ENCODE data around the gene TMEM255A.

TMEM255A gene

GRCh38 chrX:120309873-120310705, 1.2 kb downstream of the TMEM255A start:
- no peak for TF ChIP-seq TOX (CRISPR knock-in tag; IDR thresholded peaks at IDR 0.05; ENCODE audit: borderline replicate concordance)
- TF ChIP-seq GLIS3 (CRISPR knock-in tag; IDR thresholded peaks at IDR 0.05), result no peak
- TF ChIP-seq ZNF565 (CRISPR knock-in tag; conservative IDR thresholded peaks at IDR 0.05; ENCODE audit: low read depth), result no peak
- TF ChIP-seq ESRRG (CRISPR knock-in tag; IDR thresholded peaks at IDR 0.05), result no peak
- ATAC-seq, result peak; percentile 21; the same call in 1 of the 3 replicates

- peak; percentile 73 for ATAC-seq
- TF ChIP-seq PATZ1 (CRISPR knock-in tag; IDR thresholded peaks at IDR 0.05; ENCODE audit: borderline replicate concordance), result no peak
- no peak for TF ChIP-seq RARB (CRISPR knock-in tag; IDR thresholded peaks at IDR 0.05)
- no peak for TF ChIP-seq ZNF8 (CRISPR knock-in tag; IDR thresholded peaks at IDR 0.05)
- TF ChIP-seq POU6F1 (CRISPR knock-in tag; IDR thresholded peaks at IDR 0.05; ENCODE audit: borderline replicate concordance, low read depth), result no peak
- no peak for TF ChIP-seq ZFP3 (CRISPR knock-in tag; IDR thresholded peaks at IDR 0.05)
- no peak for TF ChIP-seq ZC3H10 (CRISPR knock-in tag; IDR thresholded peaks at IDR 0.05)
- TF ChIP-seq GLIS3 (CRISPR knock-in tag; IDR thresholded peaks at IDR 0.05), result no peak
- TF ChIP-seq TCF4 (CRISPR knock-in tag; IDR thresholded peaks at IDR 0.05; ENCODE audit: borderline replicate concordance), result no peak
- TF ChIP-seq, protein P1, sequence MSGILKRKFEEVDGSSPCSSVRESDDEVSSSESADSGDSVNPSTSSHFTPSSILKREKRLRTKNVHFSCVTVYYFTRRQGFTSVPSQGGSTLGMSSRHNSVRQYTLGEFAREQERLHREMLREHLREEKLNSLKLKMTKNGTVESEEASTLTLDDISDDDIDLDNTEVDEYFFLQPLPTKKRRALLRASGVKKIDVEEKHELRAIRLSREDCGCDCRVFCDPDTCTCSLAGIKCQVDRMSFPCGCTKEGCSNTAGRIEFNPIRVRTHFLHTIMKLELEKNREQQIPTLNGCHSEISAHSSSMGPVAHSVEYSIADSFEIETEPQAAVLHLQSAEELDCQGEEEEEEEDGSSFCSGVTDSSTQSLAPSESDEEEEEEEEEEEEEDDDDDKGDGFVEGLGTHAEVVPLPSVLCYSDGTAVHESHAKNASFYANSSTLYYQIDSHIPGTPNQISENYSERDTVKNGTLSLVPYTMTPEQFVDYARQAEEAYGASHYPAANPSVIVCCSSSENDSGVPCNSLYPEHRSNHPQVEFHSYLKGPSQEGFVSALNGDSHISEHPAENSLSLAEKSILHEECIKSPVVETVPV (CRISPR knock-in tag; IDR thresholded peaks at IDR 0.05), result no peak
- no peak for TF ChIP-seq BACH2 (CRISPR knock-in tag; IDR thresholded peaks at IDR 0.05; ENCODE audit: borderline replicate concordance)
- no peak for TF ChIP-seq PPARA (CRISPR knock-in tag; IDR thresholded peaks at IDR 0.05; ENCODE audit: borderline replicate concordance)
- TF ChIP-seq CREB5 (CRISPR knock-in tag; IDR thresholded peaks at IDR 0.05; ENCODE audit: low read depth), result no peak
These were observed 2.0 kb downstream of the TMEM255A start for GRCh38 chrX:120308959-120309872.

- ATAC-seq, result no peak
- TF ChIP-seq, protein P1 (CRISPR knock-in tag; IDR thresholded peaks at IDR 0.05), result no peak
- TF ChIP-seq TOX (CRISPR knock-in tag; IDR thresholded peaks at IDR 0.05; ENCODE audit: borderline replicate concordance) (no peak), ESRRG (CRISPR knock-in tag; IDR thresholded peaks at IDR 0.05) (no peak), CSDC2 (CRISPR knock-in tag; IDR thresholded peaks at IDR 0.05) (no peak), PATZ1 (CRISPR knock-in tag; IDR thresholded peaks at IDR 0.05; ENCODE audit: borderline replicate concordance) (no peak), CREB5 (CRISPR knock-in tag; IDR thresholded peaks at IDR 0.05; ENCODE audit: low read depth) (no peak), PPARA (CRISPR knock-in tag; IDR thresholded peaks at IDR 0.05; ENCODE audit: borderline replicate concordance) (no peak), ZNF70 (CRISPR knock-in tag; IDR thresholded peaks at IDR 0.05) (no peak), SNAI2 (CRISPR knock-in tag; IDR thresholded peaks at IDR 0.05) (no peak), TSHZ2 (CRISPR knock-in tag; IDR thresholded peaks at IDR 0.05) (no peak), RARB (CRISPR knock-in tag; IDR thresholded peaks at IDR 0.05) (no peak), ZNF565 (CRISPR knock-in tag; conservative IDR thresholded peaks at IDR 0.05; ENCODE audit: low read depth) (no peak)
These were observed 2.7 kb downstream of the TMEM255A start for GRCh38 chrX:120308558-120308957.

All from SK-N-SH treated with all-trans-retinoic acid at 6 μM for 48 hours (cell line).